Mesothelial cell of epicardium (in vitro differentiated cells): ENCODE measurements around the gene MYLK. TPM values are rescaled to one million over a fixed set of nuclear protein-coding genes. Genes with fewer than 3 reads are reported as not detected.

Source experiments
- DNase-seq, 2 experiments: peaks; one replicate each; pipeline ENCODE4 v3.0.0; 2021; ENCODE audit warnings: low spot score in 2 of 2; ENCODE audit not compliant: unreplicated experiment in 2 of 2
- H3K27ac Mint-ChIP-seq: 2 replicates; pipeline ENCODE4 v1.8.0; 2021; ENCODE audit warnings: mixed read lengths
- H3K27me3 Mint-ChIP-seq: 2 replicates; pipeline ENCODE4 v1.8.0; 2021; ENCODE audit warnings: low read depth, mixed read lengths
- H3K36me3 Mint-ChIP-seq: 2 replicates; pipeline ENCODE4 v1.8.0; 2021; ENCODE audit warnings: mixed read lengths
- H3K4me1 Mint-ChIP-seq: 2 replicates; pipeline ENCODE4 v1.8.0; 2021; ENCODE audit warnings: mixed read lengths
- H3K4me3 Mint-ChIP-seq: 2 replicates; pipeline ENCODE4 v1.8.0; 2021; ENCODE audit warnings: mild to moderate bottlenecking, moderate library complexity, mixed read lengths
- H3K9me3 Mint-ChIP-seq: 2 replicates; pipeline ENCODE4 v1.8.0; 2021; ENCODE audit warnings: mixed read lengths
- total RNA-seq: library from RNA; stranded (reverse); gene quantifications from 3 replicates; pipeline ENCODE4 v1.2.1, GENCODE V29; 2021
- TF ChIP-seq, protein P1 (sequence below): fragments of 200-600 bp; sonication (generic); IDR thresholded peaks from one replicate; pipeline ENCODE4 v1.5.0; 2021; ENCODE audit warnings: antibody characterized with exemption; ENCODE audit not compliant: unreplicated experiment

The MYLK gene
- total RNA-seq, 1 donor from 2014 or later: 14.3 TPM

- Mint-ChIP-seq H3K27me3 (no peaks in the 10 kb centered on the region), H3K27ac (no peak overlapping the region), H3K36me3 (no peaks in the 10 kb centered on the region), H3K4me1 (peaks cover 3% of the 10 kb centered on the region), H3K4me3 (no peak overlapping the region), H3K9me3 (no peaks in the 10 kb centered on the region)
- TF ChIP-seq, protein P1, sequence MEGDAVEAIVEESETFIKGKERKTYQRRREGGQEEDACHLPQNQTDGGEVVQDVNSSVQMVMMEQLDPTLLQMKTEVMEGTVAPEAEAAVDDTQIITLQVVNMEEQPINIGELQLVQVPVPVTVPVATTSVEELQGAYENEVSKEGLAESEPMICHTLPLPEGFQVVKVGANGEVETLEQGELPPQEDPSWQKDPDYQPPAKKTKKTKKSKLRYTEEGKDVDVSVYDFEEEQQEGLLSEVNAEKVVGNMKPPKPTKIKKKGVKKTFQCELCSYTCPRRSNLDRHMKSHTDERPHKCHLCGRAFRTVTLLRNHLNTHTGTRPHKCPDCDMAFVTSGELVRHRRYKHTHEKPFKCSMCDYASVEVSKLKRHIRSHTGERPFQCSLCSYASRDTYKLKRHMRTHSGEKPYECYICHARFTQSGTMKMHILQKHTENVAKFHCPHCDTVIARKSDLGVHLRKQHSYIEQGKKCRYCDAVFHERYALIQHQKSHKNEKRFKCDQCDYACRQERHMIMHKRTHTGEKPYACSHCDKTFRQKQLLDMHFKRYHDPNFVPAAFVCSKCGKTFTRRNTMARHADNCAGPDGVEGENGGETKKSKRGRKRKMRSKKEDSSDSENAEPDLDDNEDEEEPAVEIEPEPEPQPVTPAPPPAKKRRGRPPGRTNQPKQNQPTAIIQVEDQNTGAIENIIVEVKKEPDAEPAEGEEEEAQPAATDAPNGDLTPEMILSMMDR: no peak
- DNase-seq: no peak
These were observed 216.3 kb downstream of the MYLK start for GRCh38 chr3:123667784-123668183.

GRCh38 chr3:123664753-123665152, 219.4 kb downstream of the MYLK start:
- Mint-ChIP-seq H3K27me3 (no peaks in the 10 kb centered on the region), H3K4me3 (no peak overlapping the region), H3K9me3 (no peaks in the 10 kb centered on the region), H3K36me3 (no peaks in the 10 kb centered on the region), H3K27ac (no peak overlapping the region), H3K4me1 (peaks cover 26% of the 10 kb centered on the region)
- no peak for DNase-seq
- TF ChIP-seq, protein P1: no peak

DNA sequence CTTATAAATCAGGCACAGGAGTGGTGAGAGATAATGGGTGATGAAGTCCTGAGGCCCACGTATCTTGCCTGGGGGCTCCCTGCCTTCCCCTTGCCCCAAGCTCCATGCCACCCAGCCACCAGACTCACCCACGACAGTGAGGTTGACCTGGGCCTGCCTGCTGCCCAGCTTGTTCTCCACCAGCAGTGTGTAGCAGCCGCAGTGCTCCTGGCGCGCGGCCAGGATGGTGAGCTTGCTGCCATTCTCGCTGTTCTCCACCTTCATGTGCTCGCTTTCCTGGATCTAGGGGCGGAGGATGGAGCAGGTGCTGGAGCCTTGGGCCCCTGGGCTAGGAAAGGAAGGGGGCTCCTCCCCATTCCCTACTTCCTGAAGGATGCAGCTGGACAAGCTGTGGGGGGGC, 220.2 kb downstream of the MYLK start:
- peaks cover 29% of the 10 kb centered on the region for H3K4me1 Mint-ChIP-seq
- H3K27me3 Mint-ChIP-seq: no peaks in the 10 kb centered on the region
- TF ChIP-seq, protein P1: no peak
- no peak overlapping the region for H3K27ac Mint-ChIP-seq
- DNase-seq: no peak
- no peaks in the 10 kb centered on the region for H3K36me3 Mint-ChIP-seq
- no peaks in the 10 kb centered on the region for H3K9me3 Mint-ChIP-seq
- H3K4me3 Mint-ChIP-seq: no peak overlapping the region

GRCh38 chr3:123661973-123662372, 222.2 kb downstream of the MYLK start:
- TF ChIP-seq, protein P1: no peak
- H3K4me3 Mint-ChIP-seq: no peak overlapping the region
- peak overlapping the region; percentile 94 for H3K27ac Mint-ChIP-seq

DNA sequence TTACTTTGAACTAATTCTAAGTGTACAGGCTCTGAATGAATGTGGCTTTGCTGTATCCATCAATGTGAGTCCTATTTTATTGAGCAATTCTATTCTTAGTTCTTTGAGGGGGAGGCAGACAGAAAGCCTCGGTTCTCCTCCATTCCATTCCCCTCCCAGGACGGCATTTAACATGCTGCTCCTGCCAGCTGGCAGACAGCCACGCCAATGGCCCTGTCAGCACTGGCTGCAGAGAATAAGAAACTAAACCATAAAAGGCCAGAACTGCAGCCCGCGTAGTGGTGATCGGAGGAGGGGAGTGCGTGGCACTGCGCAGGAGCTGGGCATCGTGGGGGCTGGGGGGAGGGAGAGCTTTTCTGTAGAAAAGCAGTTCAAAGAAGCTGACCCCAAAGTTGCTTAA, 223.2 kb downstream of the MYLK start:
- Mint-ChIP-seq H3K4me3 (no peak overlapping the region), H3K27ac (peak overlapping the region; percentile 94), H3K27me3 (no peaks in the 10 kb centered on the region), H3K9me3 (no peaks in the 10 kb centered on the region), H3K4me1 (peaks cover 34% of the 10 kb centered on the region), H3K36me3 (peaks cover 2% of the 10 kb centered on the region)
- TF ChIP-seq, protein P1: no peak
- peak; percentile 65 to 84 for DNase-seq

More at GRCh38 chr3:123661973-123662372, 222.2 kb downstream of the MYLK start:
- no peak for DNase-seq
- Mint-ChIP-seq H3K36me3 (peaks cover 2% of the 10 kb centered on the region), H3K9me3 (no peaks in the 10 kb centered on the region), H3K4me1 (peaks cover 34% of the 10 kb centered on the region), H3K27me3 (no peaks in the 10 kb centered on the region)

DNA sequence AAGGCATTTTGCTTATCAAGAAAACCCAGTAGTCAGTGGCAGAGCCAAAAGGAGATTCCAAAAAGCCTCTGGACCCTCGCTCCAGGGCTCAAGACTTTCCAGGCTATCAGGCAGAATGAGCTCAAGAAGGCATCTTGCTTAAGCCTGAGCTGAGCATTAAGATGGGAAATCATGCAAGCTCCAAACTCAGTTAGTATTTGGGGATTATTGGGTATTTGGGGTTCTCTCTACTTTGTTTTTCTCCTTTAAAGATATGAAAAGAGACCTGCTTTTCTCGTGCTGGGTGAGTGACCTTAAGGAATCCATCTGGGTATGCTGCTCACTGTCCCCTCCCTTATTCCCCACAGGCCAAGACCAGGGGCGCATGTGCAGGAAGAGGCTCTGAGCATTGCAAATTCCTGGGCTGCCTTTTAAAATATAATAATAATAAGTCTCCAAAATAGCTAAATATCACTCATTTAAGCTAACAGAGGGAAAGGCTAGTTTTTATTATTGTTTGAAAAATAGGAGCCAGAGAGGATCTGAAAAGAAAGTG, 223.9 kb downstream of the MYLK start:
- peaks cover 2% of the 10 kb centered on the region for H3K36me3 Mint-ChIP-seq
- no peaks in the 10 kb centered on the region for H3K9me3 Mint-ChIP-seq
- TF ChIP-seq, protein P1: no peak
- peak overlapping the region; percentile 94 for H3K27ac Mint-ChIP-seq
- DNase-seq: no peak
- no peak overlapping the region for H3K4me3 Mint-ChIP-seq
- peaks cover 34% of the 10 kb centered on the region for H3K4me1 Mint-ChIP-seq
- no peaks in the 10 kb centered on the region for H3K27me3 Mint-ChIP-seq
